DMS153 treated with DMSO at 0.1 percent for 48 hours (cell line): ENCODE measurements around the gene CYP1A1.

ENCODE experiments used
- DNase-seq: peaks from one replicate; lab custom pipeline; 2025; ENCODE audit not compliant: unreplicated experiment; lab: John Stamatoyannopoulos, UW

CYP1A1 gene

DNA sequence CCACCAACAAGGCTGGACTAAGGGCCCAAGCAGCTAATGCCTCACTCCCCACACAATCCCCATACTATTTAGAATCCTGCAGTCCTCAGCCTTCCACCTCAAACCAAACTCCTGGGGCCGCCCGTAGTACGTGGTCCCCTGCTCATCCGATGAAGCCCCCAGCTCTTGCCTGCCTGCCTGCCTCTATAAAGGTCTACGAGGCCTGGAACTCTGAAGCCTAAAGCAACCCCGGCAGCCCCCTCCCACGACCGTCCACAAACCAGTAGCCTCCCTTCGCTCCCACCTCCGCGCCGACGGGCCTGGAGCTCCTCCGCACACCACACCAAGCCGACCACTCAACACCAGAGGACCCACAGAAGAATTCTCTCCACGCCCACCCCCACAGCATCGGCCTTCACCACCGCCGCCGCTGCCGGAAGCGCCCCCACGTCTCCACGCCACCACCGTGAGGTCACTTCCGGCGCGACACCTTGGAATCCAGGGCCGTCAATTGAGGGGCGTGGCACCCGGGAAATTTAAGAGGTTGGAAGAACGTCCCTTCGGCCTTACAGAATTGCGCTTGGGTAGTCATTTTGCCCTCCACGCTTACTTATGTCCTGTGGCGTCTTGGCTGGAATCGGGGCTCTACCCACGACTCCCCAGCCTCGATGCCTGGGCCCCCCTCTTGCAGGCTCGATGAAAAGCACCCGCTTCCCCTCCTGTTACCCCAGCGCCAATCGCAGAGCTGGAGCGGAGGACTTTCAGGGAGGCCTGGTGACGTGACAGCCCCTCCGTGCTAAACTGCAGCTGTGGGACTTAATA lies 29.5 kb downstream of the CYP1A1 start, which contains the start of gene EDC3:
Gene EDC3, minus strand, starts transcription at position 428 of the 801 bp plus-strand sequence. CDS start 20,900 bp downstream, outside the sequence.
- peak; percentile 31 for DNase-seq

DNA sequence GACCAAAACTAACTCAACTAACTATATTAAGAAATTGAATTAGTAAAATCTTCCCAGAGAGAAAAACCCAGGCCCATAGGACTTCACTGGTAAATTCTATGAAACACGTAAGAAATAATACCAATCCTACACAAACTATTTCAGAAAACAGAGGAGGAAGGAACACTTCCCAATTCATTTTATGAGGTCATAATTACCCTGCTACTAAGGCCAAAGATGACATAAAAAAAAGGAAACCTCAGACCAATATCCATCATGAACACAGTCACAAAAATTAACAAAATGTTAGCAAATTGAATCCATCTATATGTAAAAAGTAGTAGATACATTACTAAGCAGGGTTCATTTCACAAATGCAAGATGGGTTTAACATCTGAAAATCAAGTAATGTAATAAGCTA lies 33.0 kb downstream of the CYP1A1 start:
- no peak for DNase-seq

DNA sequence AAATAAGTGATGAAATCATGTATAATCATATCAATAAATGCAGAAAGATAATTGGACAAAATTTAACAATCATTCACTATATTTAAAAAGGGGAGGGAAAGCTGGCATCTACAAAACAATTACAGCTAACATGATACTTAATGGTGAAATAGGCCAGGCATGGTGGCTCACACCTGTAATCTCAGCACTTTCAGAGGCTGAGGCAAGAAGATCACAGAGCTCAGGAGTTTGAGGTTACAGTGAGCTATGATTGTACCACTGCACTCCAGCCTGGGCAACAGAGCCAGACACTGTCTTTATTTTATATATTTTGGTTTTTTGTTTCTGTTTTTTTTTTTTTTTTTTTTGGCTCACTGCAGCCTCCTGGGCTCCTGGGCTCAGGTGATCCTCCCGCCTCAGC lies 41.6 kb downstream of the CYP1A1 start:
- DNase-seq = no peak

DNA sequence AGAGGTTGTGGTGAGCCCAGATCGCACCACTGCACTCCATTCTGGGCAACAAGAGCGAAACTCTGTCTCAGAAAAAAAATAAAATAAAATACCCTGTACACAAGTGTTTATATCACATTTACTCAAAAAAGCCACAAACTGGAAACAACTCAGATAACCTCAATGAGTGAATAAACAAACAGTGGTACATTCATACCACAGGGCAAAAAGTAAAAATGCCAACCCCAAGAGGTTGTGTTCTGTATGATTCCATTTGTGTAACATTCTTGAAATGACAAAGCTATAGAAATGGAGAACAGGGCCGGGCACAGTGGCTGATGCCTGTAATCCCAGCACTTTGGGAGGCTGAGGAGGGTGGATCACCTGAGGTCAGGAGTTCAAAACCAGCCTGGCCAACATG lies 42.4 kb downstream of the CYP1A1 start:
- no peak for DNase-seq

DNA sequence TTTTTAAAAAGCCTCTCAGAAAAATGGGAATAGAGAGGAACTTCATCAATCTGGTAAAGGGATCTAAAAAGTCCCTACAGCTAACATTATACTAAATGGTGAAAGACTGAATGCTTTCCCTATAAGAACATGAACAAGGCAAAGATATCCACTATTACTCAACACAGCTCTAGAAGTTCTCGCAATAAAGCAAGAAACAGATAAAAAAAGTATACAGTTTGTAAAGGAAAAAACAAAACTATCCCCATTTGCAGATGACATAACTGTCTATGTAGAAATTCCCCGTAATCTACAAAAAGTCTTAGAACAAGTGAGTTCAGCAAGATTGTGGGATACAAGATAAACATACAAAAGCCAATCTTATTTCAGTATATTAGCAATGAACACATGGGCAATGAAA lies 44.9 kb downstream of the CYP1A1 start:
- DNase-seq = no peak

DNA sequence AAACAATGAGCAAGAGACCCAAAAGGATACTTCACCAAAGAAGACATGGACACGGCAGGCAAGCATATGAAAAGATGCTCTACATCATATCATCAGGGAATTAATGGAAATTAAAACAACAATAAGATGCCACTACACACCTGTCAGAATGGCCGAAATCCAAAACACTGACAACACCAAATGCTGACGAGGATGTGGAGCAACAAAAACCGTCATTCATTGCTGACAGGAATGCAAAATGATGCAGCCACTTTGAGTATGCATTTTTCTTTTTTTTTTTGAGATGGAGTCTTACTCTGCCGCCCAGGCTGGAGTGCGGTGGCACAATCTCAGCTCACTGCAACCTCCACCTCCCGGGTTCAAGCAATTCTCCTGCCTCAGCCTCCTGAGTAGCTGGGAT lies 48.5 kb downstream of the CYP1A1 start:
- no peak for DNase-seq

DNA sequence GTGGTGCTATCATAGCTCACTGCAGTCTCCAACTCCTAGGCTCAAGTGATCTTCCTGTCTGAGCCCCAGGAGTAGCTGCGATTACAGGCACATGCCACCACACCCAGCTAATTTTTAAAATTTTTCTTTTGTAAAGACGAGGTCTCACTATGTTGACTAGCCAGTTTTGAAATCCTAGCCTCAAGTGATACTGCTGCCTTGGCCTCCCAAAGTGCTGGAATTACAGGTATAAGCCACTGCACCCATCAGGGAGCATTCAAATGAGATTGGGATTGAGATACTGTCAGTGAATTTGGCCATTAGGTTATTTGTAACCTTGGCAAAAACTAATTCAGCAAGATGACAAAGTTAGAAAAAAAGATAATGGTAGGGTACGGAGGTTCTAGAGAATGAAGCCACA lies 51.2 kb downstream of the CYP1A1 start:
- DNase-seq = no peak

DNA sequence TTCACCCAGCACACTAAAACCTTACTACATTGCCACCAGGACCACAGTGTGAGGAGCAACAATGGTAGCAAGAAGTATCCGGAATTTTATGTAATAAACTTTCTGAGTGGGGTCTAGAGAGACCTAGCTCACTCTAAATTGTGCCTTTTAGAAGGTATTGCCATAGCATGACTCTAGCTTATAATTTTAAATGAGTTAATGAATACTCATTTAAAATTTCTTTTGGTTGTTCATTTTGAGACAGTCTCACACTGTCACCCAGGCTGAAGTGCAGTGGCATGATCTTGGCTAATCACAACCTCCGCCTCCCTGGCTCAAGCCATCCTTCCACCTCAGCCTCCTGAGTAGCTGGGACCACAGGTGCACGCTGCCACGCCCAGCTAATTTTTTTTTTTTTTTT lies 55.7 kb downstream of the CYP1A1 start:
- DNase-seq = no peak
